A204.1 (cell line): ENCODE results near the gene IFRD2.
"Not testable (repeated sequence)": the region's sequence is repeated elsewhere in the genome, so short reads cannot be mapped to it uniquely, and the experiment has no call there.

ENCODE experiments used
- FAIRE-seq: peaks from 2 replicates; lab custom pipeline; 2012; peaks lifted over from hg19 to GRCh38; lab: Jason Lieb, UNC

The IFRD2 gene

GRCh38 chr3:50324351-50325112 lies 32.3 kb upstream of the IFRD2 start:
- no peak for FAIRE-seq

- FAIRE-seq: no peak
These were observed 31.5 kb upstream of the IFRD2 start for GRCh38 chr3:50323614-50324199.

- FAIRE-seq: no peak
These were observed 30.9 kb upstream of the IFRD2 start for GRCh38 chr3:50323092-50323600.

- FAIRE-seq: no peak
These were observed 30.3 kb upstream of the IFRD2 start, which contains the start of gene HYAL2 for GRCh38 chr3:50322386-50323091. Gene HYAL2 (minus strand): TSS chr3:50322745. CDS start chr3:50320489, 2,256 bp downstream.

- no peak for FAIRE-seq
These were observed 29.8 kb upstream of the IFRD2 start for GRCh38 chr3:50322115-50322385.

GRCh38 chr3:50321336-50322114 lies 29.3 kb upstream of the IFRD2 start:
- FAIRE-seq: no peak

GRCh38 chr3:50320853-50321335 lies 28.7 kb upstream of the IFRD2 start:
- FAIRE-seq: no peak

- no peak for FAIRE-seq
These were observed 27.8 kb upstream of the IFRD2 start for GRCh38 chr3:50319894-50320625.

- no peak for FAIRE-seq
These were observed 27.1 kb upstream of the IFRD2 start for GRCh38 chr3:50319181-50319893.

GRCh38 chr3:50318615-50319014 lies 26.4 kb upstream of the IFRD2 start:
- FAIRE-seq: no peak

- no peak for FAIRE-seq
These were observed 25.9 kb upstream of the IFRD2 start for GRCh38 chr3:50318163-50318562.

GRCh38 chr3:50317300-50317699 lies 25.1 kb upstream of the IFRD2 start:
- no peak for FAIRE-seq

- FAIRE-seq: no peak
These were observed 24.5 kb upstream of the IFRD2 start for GRCh38 chr3:50316657-50317242.

- no peak for FAIRE-seq
These were observed 22.6 kb upstream of the IFRD2 start for GRCh38 chr3:50314816-50315215.

- no peak for FAIRE-seq
These were observed 22.1 kb upstream of the IFRD2 start for GRCh38 chr3:50314342-50314741.

GRCh38 chr3:50312041-50312440 lies 19.8 kb upstream of the IFRD2 start:
- FAIRE-seq: not testable (repeated sequence)

- FAIRE-seq: no peak
These were observed 12.4 kb upstream of the IFRD2 start for GRCh38 chr3:50304601-50305000.

- FAIRE-seq: no peak
These were observed 11.0 kb upstream of the IFRD2 start, which contains the start of gene HYAL1 for GRCh38 chr3:50303013-50303815. Gene HYAL1 (minus strand): TSS chr3:50303574. CDS start chr3:50302956, 618 bp downstream.
